ENCODE measurements around the gene CRYBB2.

DNA sequence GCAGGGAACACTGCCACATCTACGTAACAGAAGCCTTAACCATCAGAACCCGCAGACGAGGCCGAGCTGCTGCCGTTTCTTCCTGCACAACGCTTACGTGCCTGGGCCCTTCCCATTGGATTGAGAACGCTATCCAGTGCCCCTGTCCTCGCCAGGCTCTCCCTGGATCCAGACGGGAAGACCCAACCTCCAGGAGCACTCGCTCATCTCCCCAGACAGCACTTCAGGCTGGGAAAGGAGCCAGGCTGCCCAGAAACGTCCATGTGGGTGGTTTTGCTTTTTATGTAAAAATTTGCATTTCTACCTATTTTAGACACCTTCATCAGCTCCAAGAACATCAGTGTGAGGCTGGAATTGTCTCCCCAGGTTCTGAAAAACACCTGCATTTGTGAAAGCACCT, 27.0 kb upstream of the CRYBB2 start:
- TF ChIP-seq, protein P1, sequence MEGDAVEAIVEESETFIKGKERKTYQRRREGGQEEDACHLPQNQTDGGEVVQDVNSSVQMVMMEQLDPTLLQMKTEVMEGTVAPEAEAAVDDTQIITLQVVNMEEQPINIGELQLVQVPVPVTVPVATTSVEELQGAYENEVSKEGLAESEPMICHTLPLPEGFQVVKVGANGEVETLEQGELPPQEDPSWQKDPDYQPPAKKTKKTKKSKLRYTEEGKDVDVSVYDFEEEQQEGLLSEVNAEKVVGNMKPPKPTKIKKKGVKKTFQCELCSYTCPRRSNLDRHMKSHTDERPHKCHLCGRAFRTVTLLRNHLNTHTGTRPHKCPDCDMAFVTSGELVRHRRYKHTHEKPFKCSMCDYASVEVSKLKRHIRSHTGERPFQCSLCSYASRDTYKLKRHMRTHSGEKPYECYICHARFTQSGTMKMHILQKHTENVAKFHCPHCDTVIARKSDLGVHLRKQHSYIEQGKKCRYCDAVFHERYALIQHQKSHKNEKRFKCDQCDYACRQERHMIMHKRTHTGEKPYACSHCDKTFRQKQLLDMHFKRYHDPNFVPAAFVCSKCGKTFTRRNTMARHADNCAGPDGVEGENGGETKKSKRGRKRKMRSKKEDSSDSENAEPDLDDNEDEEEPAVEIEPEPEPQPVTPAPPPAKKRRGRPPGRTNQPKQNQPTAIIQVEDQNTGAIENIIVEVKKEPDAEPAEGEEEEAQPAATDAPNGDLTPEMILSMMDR (IDR thresholded peaks at IDR 0.05): no peak
- TF ChIP-seq EZH2 (IDR thresholded peaks at IDR 0.05; ENCODE audit: borderline replicate concordance, insufficient read depth, low read depth, low read length, poor library complexity, severe bottlenecking): no peak
